Esophagus squamous epithelium (tissue), 4 donors: ENCODE data around the gene ADCYAP1R1.

Experiments
- POLR2A ChIP-seq, 4 donors: fragments of 450-650 bp; IDR thresholded peaks; one replicate each; pipeline ENCODE4 v1.6.1; 2017; ENCODE audit warnings: antibody characterized with exemption in 4 of 4, mild to moderate bottlenecking in 4 of 4, moderate library complexity in 3 of 4
- TF ChIP-seq, protein P1 (sequence below), 6 experiments: fragments of 450-650 bp in 4 of 6; fragments of 200-600 bp in 2 of 6; sonication (generic) in 2 of 6; IDR thresholded peaks; one replicate each; pipeline ENCODE4 v1.5.1; 2016 to 2019; ENCODE audit warnings: antibody characterized with exemption in 6 of 6, mild to moderate bottlenecking in 4 of 6, moderate library complexity in 4 of 6

DNA sequence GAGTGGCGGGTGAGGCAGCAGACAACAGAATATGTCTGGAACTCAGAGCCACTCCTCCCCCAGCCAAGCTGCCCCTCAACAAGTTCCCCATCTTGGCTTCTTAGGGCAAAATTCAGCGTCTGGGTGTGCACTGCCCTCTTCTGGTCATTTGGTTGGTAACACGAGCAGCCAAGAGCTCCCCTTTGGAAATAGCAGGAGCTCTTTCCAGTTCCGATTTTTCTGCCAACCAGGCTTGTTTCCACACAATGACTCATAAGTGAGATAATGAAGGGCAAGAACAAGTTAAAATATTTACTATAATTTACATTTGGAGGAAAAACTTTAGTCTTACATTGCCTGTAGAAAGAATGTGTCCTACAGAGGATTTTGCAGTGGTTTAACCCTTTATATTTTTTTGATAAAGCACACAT is 70.5 kb downstream of the ADCYAP1R1 start:
- TF ChIP-seq, protein P1, sequence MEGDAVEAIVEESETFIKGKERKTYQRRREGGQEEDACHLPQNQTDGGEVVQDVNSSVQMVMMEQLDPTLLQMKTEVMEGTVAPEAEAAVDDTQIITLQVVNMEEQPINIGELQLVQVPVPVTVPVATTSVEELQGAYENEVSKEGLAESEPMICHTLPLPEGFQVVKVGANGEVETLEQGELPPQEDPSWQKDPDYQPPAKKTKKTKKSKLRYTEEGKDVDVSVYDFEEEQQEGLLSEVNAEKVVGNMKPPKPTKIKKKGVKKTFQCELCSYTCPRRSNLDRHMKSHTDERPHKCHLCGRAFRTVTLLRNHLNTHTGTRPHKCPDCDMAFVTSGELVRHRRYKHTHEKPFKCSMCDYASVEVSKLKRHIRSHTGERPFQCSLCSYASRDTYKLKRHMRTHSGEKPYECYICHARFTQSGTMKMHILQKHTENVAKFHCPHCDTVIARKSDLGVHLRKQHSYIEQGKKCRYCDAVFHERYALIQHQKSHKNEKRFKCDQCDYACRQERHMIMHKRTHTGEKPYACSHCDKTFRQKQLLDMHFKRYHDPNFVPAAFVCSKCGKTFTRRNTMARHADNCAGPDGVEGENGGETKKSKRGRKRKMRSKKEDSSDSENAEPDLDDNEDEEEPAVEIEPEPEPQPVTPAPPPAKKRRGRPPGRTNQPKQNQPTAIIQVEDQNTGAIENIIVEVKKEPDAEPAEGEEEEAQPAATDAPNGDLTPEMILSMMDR (IDR thresholded peaks at IDR 0.05), result peak; percentile 35 to 81 (median 73)
- TF ChIP-seq POLR2A (IDR thresholded peaks at IDR 0.05), result no peak
